Neuronal stem cell (in vitro differentiated cells): Measurements from ENCODE around the gene LTBP1.

Source experiments
- DNase-seq: peaks from one replicate; pipeline ENCODE4 v3.0.0-alpha.2; 2013; ENCODE audit warnings: low spot score
- H2AFZ ChIP-seq: one replicate; pipeline ENCODE4 v1.6.1; 2013; ENCODE audit warnings: mild to moderate bottlenecking, low read length, inconsistent platforms
- H2AK5ac ChIP-seq: 2 replicates; pipeline ENCODE4 v1.6.1; 2013; ENCODE audit warnings: low read depth, mild to moderate bottlenecking, inconsistent platforms, low read length, moderate library complexity, mixed read lengths
- H2BK120ac ChIP-seq: 2 replicates; pipeline ENCODE4 v1.6.1; 2013; ENCODE audit warnings: low read depth, mild to moderate bottlenecking, inconsistent platforms, low read length, moderate library complexity, mixed read lengths
- H2BK12ac ChIP-seq: one replicate; pipeline ENCODE4 v1.6.1; 2013; ENCODE audit warnings: low read length, inconsistent platforms
- H2BK15ac ChIP-seq: 2 replicates; pipeline ENCODE4 v1.6.1; 2013; ENCODE audit warnings: mild to moderate bottlenecking, low read length, inconsistent platforms, mixed read lengths
- H2BK5ac ChIP-seq: one replicate; pipeline ENCODE4 v1.6.1; 2013; ENCODE audit warnings: inconsistent platforms, mild to moderate bottlenecking, low read length, moderate library complexity
- H3K14ac ChIP-seq: one replicate; pipeline ENCODE4 v1.6.1; 2013; ENCODE audit warnings: low read length, inconsistent platforms
- H3K18ac ChIP-seq: 2 replicates; pipeline ENCODE4 v1.6.1; 2013; ENCODE audit warnings: low read length, inconsistent platforms
- H3K23ac ChIP-seq: 2 replicates; pipeline ENCODE4 v1.6.1; 2013; ENCODE audit warnings: low read depth, mild to moderate bottlenecking, mixed read lengths, low read length, inconsistent platforms; ENCODE audit not compliant: poor library complexity
- H3K27ac ChIP-seq: replicated peaks from 3 replicates; pipeline ENCODE4 v1.5.1; 2013; ENCODE audit warnings: low read length, inconsistent platforms
- H3K27me3 ChIP-seq, 3 experiments: 2 replicates each; pipeline ENCODE4 v1.6.1; 2013; ENCODE audit warnings: low read length in 3 of 3, mild to moderate bottlenecking in 2 of 3, inconsistent platforms in 1 of 3, low read depth in 1 of 3, mixed read lengths in 1 of 3, moderate library complexity in 1 of 3; ENCODE audit not compliant: control insufficient read depth in 3 of 3, insufficient read depth in 3 of 3
- H3K36me3 ChIP-seq, 2 donors: replicated peaks in 1 of 2; 2 replicates each; pipeline ENCODE4 v1.6.1; 2013; ENCODE audit warnings: low read length in 2 of 2; ENCODE audit not compliant: control insufficient read depth in 2 of 2, insufficient read depth in 2 of 2
- H3K4ac ChIP-seq: 2 replicates; pipeline ENCODE4 v1.6.1; 2013; ENCODE audit warnings: inconsistent platforms, mild to moderate bottlenecking, low read length, moderate library complexity
- H3K4me1 ChIP-seq, 2 donors: 1 replicate in 1 of 2; 2 replicates in 1 of 2; pipeline ENCODE4 v1.6.1; 2013; ENCODE audit warnings: low read length in 2 of 2, low read depth in 1 of 2; ENCODE audit not compliant: control insufficient read depth in 2 of 2, insufficient read depth in 1 of 2
- H3K4me2 ChIP-seq: one replicate; pipeline ENCODE4 v1.6.1; 2013; ENCODE audit warnings: mild to moderate bottlenecking, low read length, inconsistent platforms; ENCODE audit not compliant: insufficient read depth, poor library complexity, severe bottlenecking
- H3K4me3 ChIP-seq, 2 donors: 2 replicates each; pipeline ENCODE4 v1.5.1; 2013; ENCODE audit warnings: low read length in 2 of 2, mild to moderate bottlenecking in 2 of 2, inconsistent platforms in 1 of 2, moderate library complexity in 1 of 2
- H3K79me1 ChIP-seq: one replicate; pipeline ENCODE4 v1.6.1; 2013; ENCODE audit warnings: low read depth, mild to moderate bottlenecking, inconsistent platforms, low read length, moderate library complexity
- H3K9ac ChIP-seq: one replicate; pipeline ENCODE4 v1.6.1; 2013; ENCODE audit warnings: mild to moderate bottlenecking, low read depth, low read length, inconsistent platforms; ENCODE audit not compliant: poor library complexity
- H3K9me3 ChIP-seq, 2 donors: replicated peaks in 1 of 2; 2 replicates each; pipeline versions ENCODE3 to v1.6.1; 2013; ENCODE audit warnings: low read length in 2 of 2, mild to moderate bottlenecking in 2 of 2, inconsistent platforms in 1 of 2, low read depth in 1 of 2, mixed read lengths in 1 of 2, moderate library complexity in 1 of 2; ENCODE audit not compliant: control insufficient read depth in 2 of 2, insufficient read depth in 1 of 2
- H4K8ac ChIP-seq: one replicate; pipeline ENCODE4 v1.6.1; 2013; ENCODE audit warnings: low read depth, mild to moderate bottlenecking, inconsistent platforms, low read length, moderate library complexity
- H4K91ac ChIP-seq: one replicate; pipeline ENCODE4 v1.6.1; 2013; ENCODE audit warnings: low read length, low read depth, mild to moderate bottlenecking, inconsistent platforms; ENCODE audit not compliant: poor library complexity
- WGBS, 2 donors: extraction: QIAGEN DNeasy Blood & Tissue Kit; methylation state at CpG; one replicate each; pipeline ENCODE4 v1.1.7; 2013; ENCODE audit warnings: missing lambda C conversion rate in 2 of 2, mixed read lengths in 1 of 2; ENCODE audit not compliant: insufficient read length in 2 of 2, insufficient replicate concordance in 1 of 2; ENCODE audit errors: extremely low coverage in 2 of 2; 5-methylcytosine and 5-hydroxymethylcytosine counted together

The LTBP1 gene

DNA sequence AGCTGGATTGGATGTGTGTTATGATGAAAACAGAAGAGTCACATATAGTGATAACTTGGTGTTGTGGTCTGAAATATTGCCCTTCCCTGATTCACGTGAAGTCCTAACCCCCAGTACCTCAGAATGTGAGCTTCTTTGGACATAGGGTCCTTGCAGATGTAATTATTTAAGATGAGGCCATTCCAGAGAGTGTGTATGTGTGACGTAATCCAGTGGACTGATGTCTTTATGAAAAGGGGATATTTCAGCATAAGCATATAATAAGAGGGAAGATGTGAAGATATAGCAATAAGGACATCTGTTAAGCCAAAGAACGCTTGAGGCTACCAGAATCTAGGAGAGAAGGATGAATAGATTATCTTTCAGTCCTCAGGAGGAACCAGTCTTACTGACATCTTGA is 62.5 kb downstream of the LTBP1 start:
- H2AK5ac ChIP-seq: no peak overlapping the region
- no CpG with 5 or more reads among the region's 3 CpGs for WGBS, 2 donors
- no peak for DNase-seq
- H3K4ac ChIP-seq: no peak overlapping the region
- no peak overlapping the region for H2BK120ac ChIP-seq
- H3K9ac ChIP-seq: no peak overlapping the region
- H3K27me3 ChIP-seq: no peaks in the 10 kb centered on the region
- H2BK15ac ChIP-seq: no peak overlapping the region
- H3K18ac ChIP-seq: no peak overlapping the region
- H2BK5ac ChIP-seq: no peak overlapping the region
- no peak overlapping the region for H2AFZ ChIP-seq
- no peak overlapping the region for H3K27ac ChIP-seq
- H4K8ac ChIP-seq: no peak overlapping the region
- peaks cover 1 to 8% of the 10 kb centered on the region in 2 donors for H3K4me1 ChIP-seq
- no peak overlapping the region for H3K4me3 ChIP-seq
- no peak overlapping the region for H3K23ac ChIP-seq
- no peaks in the 10 kb centered on the region for H3K36me3 ChIP-seq
- H2BK12ac ChIP-seq: no peak overlapping the region
- H3K14ac ChIP-seq: no peak overlapping the region
- peaks cover 1% of the 10 kb centered on the region for H3K79me1 ChIP-seq
- no peak overlapping the region for H3K4me2 ChIP-seq
- no peak overlapping the region for H4K91ac ChIP-seq
- no peaks in the 10 kb centered on the region for H3K9me3 ChIP-seq

DNA sequence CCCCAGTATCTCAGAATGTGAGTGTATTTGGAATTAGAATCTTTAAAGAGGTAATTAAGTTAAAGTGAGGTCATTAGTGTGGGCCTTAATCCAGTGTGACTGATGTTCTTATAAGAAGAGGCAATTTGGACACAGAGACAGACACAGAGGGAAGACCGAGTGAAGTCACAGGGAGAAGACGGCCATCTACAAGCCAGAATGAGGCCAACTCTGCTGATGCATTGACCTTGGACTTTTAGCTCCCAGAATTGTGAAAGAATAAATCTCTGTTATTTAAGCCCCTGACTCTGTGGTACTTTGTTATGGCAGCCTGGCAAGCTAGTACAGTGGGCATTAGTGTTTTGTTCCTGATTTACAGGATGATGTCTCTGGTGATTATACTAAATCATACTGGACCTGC is 64.6 kb downstream of the LTBP1 start:
- H3K9ac ChIP-seq: no peak overlapping the region
- H2BK5ac ChIP-seq: no peak overlapping the region
- no peak overlapping the region for H3K4me2 ChIP-seq
- no peak overlapping the region for H3K14ac ChIP-seq
- no peak overlapping the region for H4K91ac ChIP-seq
- H3K79me1 ChIP-seq: peaks cover 1% of the 10 kb centered on the region
- H3K27ac ChIP-seq: no peak overlapping the region
- no peak overlapping the region for H2AK5ac ChIP-seq
- peaks cover 3 to 10% of the 10 kb centered on the region in 2 donors for H3K4me1 ChIP-seq
- H4K8ac ChIP-seq: no peak overlapping the region
- H2BK12ac ChIP-seq: no peak overlapping the region
- no peak overlapping the region for H2BK15ac ChIP-seq
- WGBS, 2 donors: no CpG with 5 or more reads among the region's 2 CpGs
- H3K27me3 ChIP-seq: no peaks in the 10 kb centered on the region
- H2BK120ac ChIP-seq: no peak overlapping the region
- no peak overlapping the region for H2AFZ ChIP-seq
- no peaks in the 10 kb centered on the region for H3K9me3 ChIP-seq
- no peak for DNase-seq
- H3K36me3 ChIP-seq: no peaks in the 10 kb centered on the region
- H3K23ac ChIP-seq: no peak overlapping the region
- H3K18ac ChIP-seq: no peak overlapping the region
- no peak overlapping the region for H3K4ac ChIP-seq
- no peak overlapping the region for H3K4me3 ChIP-seq

DNA sequence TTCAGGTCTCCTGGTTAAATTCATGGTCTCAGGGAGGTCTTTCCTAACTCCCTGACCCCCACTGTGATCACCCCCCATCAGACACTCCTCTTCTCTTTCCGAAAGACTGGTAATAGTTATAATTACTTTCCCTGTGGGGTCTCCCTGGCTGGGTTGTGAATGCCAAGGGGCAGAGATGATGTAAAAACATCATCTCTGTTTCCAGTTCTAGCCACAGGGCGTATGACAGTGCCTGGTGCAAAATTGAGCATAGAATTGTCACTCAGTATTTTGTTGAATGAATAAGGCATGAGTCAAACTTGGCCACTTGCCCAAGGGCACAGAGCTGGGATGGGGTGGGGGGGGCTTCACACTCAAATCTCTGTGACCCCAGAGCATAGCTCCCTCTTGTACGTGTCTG is 65.2 kb downstream of the LTBP1 start:
- DNase-seq: no peak
- Histone ChIP-seq H2AFZ (no peak overlapping the region), H2BK15ac (no peak overlapping the region)

DNA sequence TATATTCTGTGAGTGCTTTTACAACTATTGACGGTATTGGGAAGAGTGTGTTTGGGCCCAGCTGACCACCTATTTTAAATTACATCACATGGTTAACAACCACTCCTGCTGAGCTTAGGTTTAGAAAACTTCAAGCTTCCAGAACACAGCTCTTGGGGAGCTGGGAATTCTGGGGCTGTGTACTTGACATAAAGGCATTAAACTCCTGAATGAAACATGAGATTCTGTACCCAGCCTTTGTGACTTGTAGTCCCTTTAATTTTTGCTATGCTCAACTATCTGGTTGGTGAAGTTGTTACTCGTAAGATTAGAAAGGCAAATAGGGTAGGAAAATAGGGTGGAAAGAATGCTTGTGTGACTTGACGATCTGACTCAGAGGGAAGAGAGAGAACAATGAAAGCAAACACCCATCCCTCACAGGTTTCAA is 66.9 kb downstream of the LTBP1 start:
- Histone ChIP-seq H2BK15ac (no peak overlapping the region), H4K91ac (no peak overlapping the region), H2AK5ac (no peak overlapping the region), H3K4me3 (no peak overlapping the region), H3K23ac (no peak overlapping the region), H3K27ac (peak overlapping the region; percentile 37), H2BK5ac (no peak overlapping the region), H2AFZ (peak overlapping the region; percentile 84), H4K8ac (no peak overlapping the region), H3K14ac (no peak overlapping the region), H2BK12ac (no peak overlapping the region), H3K79me1 (peaks cover under 1% of the 10 kb centered on the region), H3K9me3 (no peaks in the 10 kb centered on the region), H3K4me2 (no peak overlapping the region), H3K36me3 (no peaks in the 10 kb centered on the region), H3K9ac (no peak overlapping the region), H3K4me1 (peaks cover 4 to 10% of the 10 kb centered on the region in 2 donors), H3K18ac (no peak overlapping the region), H3K27me3 (no peaks in the 10 kb centered on the region), H3K4ac (no peak overlapping the region), H2BK120ac (no peak overlapping the region)
- no peak for DNase-seq
- WGBS, 2 donors: no CpG with 5 or more reads among the region's 3 CpGs

More for the DNA sequence above, 65.2 kb downstream of the LTBP1 start:
- Histone ChIP-seq H3K14ac (no peak overlapping the region), H4K91ac (no peak overlapping the region), H2BK12ac (no peak overlapping the region), H2AK5ac (no peak overlapping the region), H3K18ac (no peak overlapping the region), H3K79me1 (peaks cover 1% of the 10 kb centered on the region), H4K8ac (no peak overlapping the region), H3K27me3 (no peaks in the 10 kb centered on the region), H3K4me2 (no peak overlapping the region), H2BK5ac (no peak overlapping the region), H3K9me3 (no peaks in the 10 kb centered on the region), H3K9ac (no peak overlapping the region), H3K4me3 (no peak overlapping the region), H3K36me3 (no peaks in the 10 kb centered on the region), H3K4me1 (peaks cover 3 to 10% of the 10 kb centered on the region in 2 donors), H3K23ac (no peak overlapping the region), H2BK120ac (no peak overlapping the region), H3K4ac (no peak overlapping the region), H3K27ac (no peak overlapping the region)
- no CpG with 5 or more reads among the region's 3 CpGs for WGBS, 2 donors
